ENCODE results near the gene CALHM1.

Gene CALHM1

DNA sequence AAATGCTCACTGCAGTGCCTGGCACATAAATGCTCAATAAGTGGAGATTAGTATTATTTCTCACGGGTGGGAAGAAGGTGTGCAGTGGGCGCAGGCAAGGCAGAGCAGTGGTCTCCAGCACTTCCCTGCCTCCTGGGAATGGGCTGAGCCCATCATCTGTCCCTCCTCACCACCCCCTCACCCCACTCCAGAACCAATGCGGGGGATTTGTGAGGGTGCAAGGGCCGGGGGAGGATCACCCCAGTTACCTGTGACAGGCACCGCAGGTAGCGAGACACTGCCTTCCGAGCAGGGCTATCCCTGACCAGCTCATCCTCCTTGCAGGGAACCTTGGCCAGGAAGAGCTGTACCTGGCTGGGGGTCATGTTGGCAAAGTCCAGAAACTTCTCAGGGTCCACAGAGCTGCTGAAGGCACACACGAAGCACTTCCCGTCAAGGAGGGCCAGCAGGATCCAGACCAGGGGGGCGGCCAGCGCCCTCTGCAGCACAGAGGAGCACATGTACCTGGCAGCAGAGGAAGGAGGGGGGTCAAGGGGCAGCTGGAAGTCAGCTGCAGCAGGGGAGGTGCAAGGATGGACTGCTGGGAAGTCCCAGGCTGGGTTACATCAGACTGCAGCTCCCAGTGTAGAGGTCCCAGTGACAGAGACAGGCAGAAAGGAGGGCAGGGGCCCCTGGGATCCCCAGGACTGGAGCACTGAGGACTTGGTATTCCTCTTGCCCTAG is 17.5 kb upstream of the CALHM1 start:
- Histone ChIP-seq H3K9me3 (ENCODE audit: insufficient read depth, low read length, severe bottlenecking) (no peaks in the 10 kb centered on the region), H2AFZ (ENCODE audit: low read depth, low read length) (no peak overlapping the region), H3K27me3 (ENCODE audit: insufficient read depth, low read length, poor library complexity) (no peaks in the 10 kb centered on the region), H3K36me3 (ENCODE audit: insufficient read depth, low read length) (no peaks in the 10 kb centered on the region), H4K20me1 (ENCODE audit: insufficient read depth, low read length) (no peaks in the 10 kb centered on the region), H3K79me2 (ENCODE audit: insufficient read depth, low read length) (no peaks in the 10 kb centered on the region), H3K4me3 (ENCODE audit: low read depth in 1 of 2, low read length in 2 of 2) (no peak overlapping the region), H3K9ac (ENCODE audit: low read depth, low read length) (no peak overlapping the region), H3K27ac (ENCODE audit: low read length) (no peak overlapping the region), H3K4me1 (ENCODE audit: insufficient read depth, low read length) (peaks cover 13% of the 10 kb centered on the region), H3K4me2 (ENCODE audit: insufficient read depth, low read length) (no peak overlapping the region)
- no peak for DNase-seq
- TF ChIP-seq, protein P1, sequence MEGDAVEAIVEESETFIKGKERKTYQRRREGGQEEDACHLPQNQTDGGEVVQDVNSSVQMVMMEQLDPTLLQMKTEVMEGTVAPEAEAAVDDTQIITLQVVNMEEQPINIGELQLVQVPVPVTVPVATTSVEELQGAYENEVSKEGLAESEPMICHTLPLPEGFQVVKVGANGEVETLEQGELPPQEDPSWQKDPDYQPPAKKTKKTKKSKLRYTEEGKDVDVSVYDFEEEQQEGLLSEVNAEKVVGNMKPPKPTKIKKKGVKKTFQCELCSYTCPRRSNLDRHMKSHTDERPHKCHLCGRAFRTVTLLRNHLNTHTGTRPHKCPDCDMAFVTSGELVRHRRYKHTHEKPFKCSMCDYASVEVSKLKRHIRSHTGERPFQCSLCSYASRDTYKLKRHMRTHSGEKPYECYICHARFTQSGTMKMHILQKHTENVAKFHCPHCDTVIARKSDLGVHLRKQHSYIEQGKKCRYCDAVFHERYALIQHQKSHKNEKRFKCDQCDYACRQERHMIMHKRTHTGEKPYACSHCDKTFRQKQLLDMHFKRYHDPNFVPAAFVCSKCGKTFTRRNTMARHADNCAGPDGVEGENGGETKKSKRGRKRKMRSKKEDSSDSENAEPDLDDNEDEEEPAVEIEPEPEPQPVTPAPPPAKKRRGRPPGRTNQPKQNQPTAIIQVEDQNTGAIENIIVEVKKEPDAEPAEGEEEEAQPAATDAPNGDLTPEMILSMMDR (IDR thresholded peaks at IDR 0.05; ENCODE audit: borderline replicate concordance, extremely low read depth, low read length, poor library complexity, severe bottlenecking) = peak; percentile 34
- TF ChIP-seq EZH2 (IDR thresholded peaks at IDR 0.05; ENCODE audit: borderline replicate concordance, low read depth, low read length, severe bottlenecking) = no peak
- ATAC-seq (ENCODE audit: insufficient read depth, low read depth) = no peak

DNA sequence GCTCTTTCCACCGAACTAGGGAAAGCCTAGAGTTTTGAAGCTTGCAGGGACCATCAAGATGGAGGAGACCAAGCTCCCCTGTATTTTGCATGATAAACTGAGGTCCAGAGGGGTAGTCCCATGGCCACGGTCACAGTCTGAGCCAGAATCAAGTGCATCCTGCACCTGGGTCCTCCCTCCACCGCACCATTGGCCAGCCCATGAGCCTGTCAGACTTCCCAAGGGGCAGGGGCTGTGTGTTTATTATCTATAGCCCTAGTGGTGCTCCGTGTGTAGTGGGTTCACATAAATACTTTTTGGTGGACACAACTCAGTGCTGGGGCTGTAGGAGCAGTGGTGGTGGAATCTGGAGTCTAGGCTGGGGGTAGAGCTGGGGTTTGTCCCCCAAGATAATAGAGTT is 16.7 kb upstream of the CALHM1 start:
- DNase-seq = no peak
- Histone ChIP-seq H3K27ac (ENCODE audit: low read length) (no peak overlapping the region), H3K4me2 (ENCODE audit: insufficient read depth, low read length) (no peak overlapping the region), H3K4me1 (ENCODE audit: insufficient read depth, low read length) (peaks cover 20% of the 10 kb centered on the region), H3K27me3 (ENCODE audit: insufficient read depth, low read length, poor library complexity) (no peaks in the 10 kb centered on the region), H2AFZ (ENCODE audit: low read depth, low read length) (no peak overlapping the region), H4K20me1 (ENCODE audit: insufficient read depth, low read length) (no peaks in the 10 kb centered on the region), H3K4me3 (ENCODE audit: low read depth in 1 of 2, low read length in 2 of 2) (no peak overlapping the region), H3K36me3 (ENCODE audit: insufficient read depth, low read length) (no peaks in the 10 kb centered on the region), H3K9ac (ENCODE audit: low read depth, low read length) (no peak overlapping the region), H3K9me3 (ENCODE audit: insufficient read depth, low read length, severe bottlenecking) (no peaks in the 10 kb centered on the region), H3K79me2 (ENCODE audit: insufficient read depth, low read length) (no peaks in the 10 kb centered on the region)
- no peak for ATAC-seq (ENCODE audit: insufficient read depth, low read depth)
- TF ChIP-seq EZH2 (IDR thresholded peaks at IDR 0.05; ENCODE audit: borderline replicate concordance, low read depth, low read length, severe bottlenecking) = no peak
- TF ChIP-seq, protein P1 (IDR thresholded peaks at IDR 0.05; ENCODE audit: borderline replicate concordance, extremely low read depth, low read length, poor library complexity, severe bottlenecking) = no peak

DNA sequence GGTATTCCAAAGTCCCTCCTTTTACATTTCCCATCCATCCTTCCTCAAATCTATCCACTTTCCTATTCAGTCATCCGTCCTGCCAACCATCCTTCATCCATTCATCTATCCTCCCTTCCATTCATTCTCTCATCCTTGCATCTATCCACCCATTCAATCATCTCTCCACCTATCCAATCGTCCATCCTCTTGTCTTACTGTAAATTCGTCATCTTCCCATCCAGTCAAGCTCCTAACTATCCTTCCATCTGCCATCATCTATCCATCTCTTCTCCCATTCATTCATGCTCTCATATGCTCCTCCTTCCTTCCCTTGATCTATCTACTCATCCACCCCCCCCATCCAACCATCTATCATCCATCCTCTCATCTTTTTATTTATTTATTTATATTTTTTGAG is 15.4 kb upstream of the CALHM1 start:
- TF ChIP-seq EZH2 (IDR thresholded peaks at IDR 0.05; ENCODE audit: borderline replicate concordance, low read depth, low read length, severe bottlenecking) = no peak
- TF ChIP-seq, protein P1 (IDR thresholded peaks at IDR 0.05; ENCODE audit: borderline replicate concordance, extremely low read depth, low read length, poor library complexity, severe bottlenecking) = no peak
- H3K4me1 ChIP-seq (ENCODE audit: insufficient read depth, low read length) = peaks cover 22% of the 10 kb centered on the region
- H3K4me2 ChIP-seq (ENCODE audit: insufficient read depth, low read length) = no peak overlapping the region
- no peaks in the 10 kb centered on the region for H3K36me3 ChIP-seq (ENCODE audit: insufficient read depth, low read length)
- ATAC-seq (ENCODE audit: insufficient read depth, low read depth) = no peak
- no peak overlapping the region for H3K4me3 ChIP-seq (ENCODE audit: low read depth in 1 of 2, low read length in 2 of 2)
- H3K27ac ChIP-seq (ENCODE audit: low read length) = no peak overlapping the region
- H2AFZ ChIP-seq (ENCODE audit: low read depth, low read length) = no peak overlapping the region
- no peak for DNase-seq
- H4K20me1 ChIP-seq (ENCODE audit: insufficient read depth, low read length) = no peaks in the 10 kb centered on the region
- no peaks in the 10 kb centered on the region for H3K9me3 ChIP-seq (ENCODE audit: insufficient read depth, low read length, severe bottlenecking)
- H3K27me3 ChIP-seq (ENCODE audit: insufficient read depth, low read length, poor library complexity) = no peaks in the 10 kb centered on the region
- no peak overlapping the region for H3K9ac ChIP-seq (ENCODE audit: low read depth, low read length)
- no peaks in the 10 kb centered on the region for H3K79me2 ChIP-seq (ENCODE audit: insufficient read depth, low read length)

Measured in DND-41 (cell line).